A673 (cell line): ENCODE results near the gene ASTN2.

Experiments used
- CTCF ChIP-seq: fragments of 300-800, 200-600 bp; sonication (generic); conservative IDR thresholded peaks from 2 replicates; pipeline ENCODE4 v1.5.1; 2017; ENCODE audit warnings: low read depth, mild to moderate bottlenecking, antibody characterized with exemption, low read length, moderate library complexity, mixed read lengths
- EZH2 ChIP-seq: fragments of 200-600 bp; sonication (generic); IDR thresholded peaks from 2 replicates; pipeline ENCODE4 v1.6.1; 2017; ENCODE audit warnings: borderline replicate concordance, low read depth, mild to moderate bottlenecking, mixed read lengths, antibody characterized with exemption, low read length; ENCODE audit not compliant: poor library complexity, severe bottlenecking

- TF ChIP-seq CTCF, result no peak
- TF ChIP-seq EZH2, result no peak
Measured at GRCh38 chr9:116423149-116423548, 991.7 kb downstream of the ASTN2 start.
